ENCODE data around the gene CLEC4M. TPM values are rescaled to one million over a fixed set of nuclear protein-coding genes. Genes with fewer than 3 reads are reported as not detected.

CLEC4M gene
- total and polyA plus RNA-seq, 2 experiments from 2014 or later: not detected

DNA sequence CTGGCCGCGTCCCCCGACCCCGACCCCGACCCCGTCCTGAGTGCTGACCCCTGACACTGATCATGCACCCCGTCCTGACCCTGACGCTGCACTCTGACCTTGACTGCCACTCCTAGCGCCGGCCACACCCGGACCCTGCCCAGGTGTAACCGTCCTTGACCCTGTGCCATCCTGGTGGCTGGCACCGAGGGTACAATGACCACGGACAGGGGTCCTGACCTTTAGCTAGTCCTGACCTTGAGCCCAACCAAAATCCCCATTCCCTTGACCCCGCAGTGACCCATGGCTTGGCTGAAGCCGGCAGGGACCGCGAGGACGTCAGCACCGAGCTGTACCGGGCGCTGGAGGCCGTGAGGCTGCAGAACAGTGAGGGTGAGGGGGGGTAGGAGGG is 25.9 kb downstream of the CLEC4M start:
- H3K27me3 Mint-ChIP-seq (ENCODE audit: insufficient read depth, low read depth, poor library complexity): peaks cover 36% of the 10 kb centered on the region
- Histone ChIP-seq H3K9me2 (ENCODE audit: insufficient read depth) (no peaks in the 10 kb centered on the region), H3K4me2 (peak overlapping the region; percentile 91), H3F3A (replicated peaks; ENCODE audit: low read depth) (0 out of 2 replicates have a peak, but pooled peaks cover 3% of the 10 kb centered on the region), H3K27ac (ENCODE audit: low read depth) (no peak overlapping the region), H2AFZ (peak overlapping the region; percentile 91), H3K79me2 (replicated peaks; ENCODE audit: insufficient read depth) (no peaks in the 10 kb centered on the region), H3K27me3 (ENCODE audit: insufficient read depth) (peaks cover 51% of the 10 kb centered on the region), H4K20me1 (replicated peaks; ENCODE audit: insufficient read depth) (no peaks in the 10 kb centered on the region), H3K4me3 (peak overlapping the region; percentile 75), H3K4me1 (ENCODE audit: insufficient read depth) (peaks cover 3% of the 10 kb centered on the region; the same call in 1 of the 2 replicates), H3K36me3 (ENCODE audit: insufficient read depth) (no peaks in the 10 kb centered on the region)
- peak; percentile 26 for TF ChIP-seq EZH2 (IDR thresholded peaks at IDR 0.05; ENCODE audit: low read depth, unreplicated experiment)
- TF ChIP-seq, protein P1, sequence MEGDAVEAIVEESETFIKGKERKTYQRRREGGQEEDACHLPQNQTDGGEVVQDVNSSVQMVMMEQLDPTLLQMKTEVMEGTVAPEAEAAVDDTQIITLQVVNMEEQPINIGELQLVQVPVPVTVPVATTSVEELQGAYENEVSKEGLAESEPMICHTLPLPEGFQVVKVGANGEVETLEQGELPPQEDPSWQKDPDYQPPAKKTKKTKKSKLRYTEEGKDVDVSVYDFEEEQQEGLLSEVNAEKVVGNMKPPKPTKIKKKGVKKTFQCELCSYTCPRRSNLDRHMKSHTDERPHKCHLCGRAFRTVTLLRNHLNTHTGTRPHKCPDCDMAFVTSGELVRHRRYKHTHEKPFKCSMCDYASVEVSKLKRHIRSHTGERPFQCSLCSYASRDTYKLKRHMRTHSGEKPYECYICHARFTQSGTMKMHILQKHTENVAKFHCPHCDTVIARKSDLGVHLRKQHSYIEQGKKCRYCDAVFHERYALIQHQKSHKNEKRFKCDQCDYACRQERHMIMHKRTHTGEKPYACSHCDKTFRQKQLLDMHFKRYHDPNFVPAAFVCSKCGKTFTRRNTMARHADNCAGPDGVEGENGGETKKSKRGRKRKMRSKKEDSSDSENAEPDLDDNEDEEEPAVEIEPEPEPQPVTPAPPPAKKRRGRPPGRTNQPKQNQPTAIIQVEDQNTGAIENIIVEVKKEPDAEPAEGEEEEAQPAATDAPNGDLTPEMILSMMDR (conservative IDR thresholded peaks at IDR 0.05; ENCODE audit: low read depth in 2 of 2): no peak
- peak; percentile 24 for ATAC-seq
- peaks cover 4% of the 10 kb centered on the region for H3K9me3 Mint-ChIP-seq
- peaks cover 11% of the 10 kb centered on the region for H3K4me1 Mint-ChIP-seq
- DNase-seq (ENCODE audit: low spot score): no peak
- peak overlapping the region; percentile 78 for H3K4me3 Mint-ChIP-seq
- H3K27ac Mint-ChIP-seq: no peak overlapping the region
- H3K36me3 Mint-ChIP-seq (ENCODE audit: low read depth): 0 out of 3 replicates have a peak, but pooled peaks cover 3% of the 10 kb centered on the region

DNA sequence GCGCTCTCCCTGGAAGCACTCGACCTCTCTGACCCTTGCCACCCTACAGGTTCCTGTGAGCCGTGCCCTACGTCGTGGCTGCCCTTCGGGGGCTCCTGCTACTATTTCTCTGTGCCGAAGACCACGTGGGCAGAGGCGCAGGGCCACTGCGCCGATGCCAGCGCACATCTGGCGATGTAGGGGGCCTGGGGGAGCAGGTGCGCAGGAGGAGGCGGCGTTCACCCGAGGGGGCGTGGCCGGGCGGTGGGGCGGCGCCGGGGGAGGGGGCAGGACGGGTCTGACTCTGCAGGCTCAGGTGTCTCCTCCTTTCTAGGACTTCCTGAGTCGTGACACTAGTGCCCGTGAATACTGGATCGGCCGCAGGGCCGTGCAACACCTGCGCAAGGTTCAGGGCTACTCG is 26.4 kb downstream of the CLEC4M start:
- ATAC-seq (peak; percentile 62), DNase-seq (ENCODE audit: low spot score) (peak; percentile 79)
- H3K27me3 Mint-ChIP-seq (ENCODE audit: insufficient read depth, low read depth, poor library complexity): peaks cover 36% of the 10 kb centered on the region
- Histone ChIP-seq H3K79me2 (replicated peaks; ENCODE audit: insufficient read depth) (no peaks in the 10 kb centered on the region), H3K27me3 (ENCODE audit: insufficient read depth) (peaks cover 49% of the 10 kb centered on the region), H3K4me2 (peak overlapping the region; percentile 91), H3K36me3 (ENCODE audit: insufficient read depth) (no peaks in the 10 kb centered on the region), H3K27ac (ENCODE audit: low read depth) (no peak overlapping the region), H3K9me2 (ENCODE audit: insufficient read depth) (no peaks in the 10 kb centered on the region), H3F3A (replicated peaks; ENCODE audit: low read depth) (0 out of 2 replicates have a peak, but pooled peaks cover 3% of the 10 kb centered on the region), H4K20me1 (replicated peaks; ENCODE audit: insufficient read depth) (no peaks in the 10 kb centered on the region), H3K4me1 (ENCODE audit: insufficient read depth) (peaks cover 3% of the 10 kb centered on the region; the same call in 1 of the 2 replicates), H2AFZ (peak overlapping the region; percentile 91), H3K4me3 (peak overlapping the region; percentile 75)
- H3K4me3 Mint-ChIP-seq: peak overlapping the region; percentile 78
- 0 out of 3 replicates have a peak, but pooled peaks cover 3% of the 10 kb centered on the region for H3K36me3 Mint-ChIP-seq (ENCODE audit: low read depth)
- H3K27ac Mint-ChIP-seq: no peak overlapping the region
- TF ChIP-seq POLR2AphosphoS5 (IDR thresholded peaks at IDR 0.05; ENCODE audit: low read depth) (peak; percentile 29; the same call in 1 of the 2 replicates), CREB1 (CRISPR knock-in tag; IDR thresholded peaks at IDR 0.05; ENCODE audit: low read depth) (0 out of 2 replicates have a peak, but pooled peaks have one; percentile 7)
- TF ChIP-seq, protein P2, sequence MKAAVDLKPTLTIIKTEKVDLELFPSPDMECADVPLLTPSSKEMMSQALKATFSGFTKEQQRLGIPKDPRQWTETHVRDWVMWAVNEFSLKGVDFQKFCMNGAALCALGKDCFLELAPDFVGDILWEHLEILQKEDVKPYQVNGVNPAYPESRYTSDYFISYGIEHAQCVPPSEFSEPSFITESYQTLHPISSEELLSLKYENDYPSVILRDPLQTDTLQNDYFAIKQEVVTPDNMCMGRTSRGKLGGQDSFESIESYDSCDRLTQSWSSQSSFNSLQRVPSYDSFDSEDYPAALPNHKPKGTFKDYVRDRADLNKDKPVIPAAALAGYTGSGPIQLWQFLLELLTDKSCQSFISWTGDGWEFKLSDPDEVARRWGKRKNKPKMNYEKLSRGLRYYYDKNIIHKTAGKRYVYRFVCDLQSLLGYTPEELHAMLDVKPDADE (IDR thresholded peaks at IDR 0.05): no peak
- H3K4me1 Mint-ChIP-seq: peaks cover 8% of the 10 kb centered on the region
- peaks cover 4% of the 10 kb centered on the region for H3K9me3 Mint-ChIP-seq

DNA sequence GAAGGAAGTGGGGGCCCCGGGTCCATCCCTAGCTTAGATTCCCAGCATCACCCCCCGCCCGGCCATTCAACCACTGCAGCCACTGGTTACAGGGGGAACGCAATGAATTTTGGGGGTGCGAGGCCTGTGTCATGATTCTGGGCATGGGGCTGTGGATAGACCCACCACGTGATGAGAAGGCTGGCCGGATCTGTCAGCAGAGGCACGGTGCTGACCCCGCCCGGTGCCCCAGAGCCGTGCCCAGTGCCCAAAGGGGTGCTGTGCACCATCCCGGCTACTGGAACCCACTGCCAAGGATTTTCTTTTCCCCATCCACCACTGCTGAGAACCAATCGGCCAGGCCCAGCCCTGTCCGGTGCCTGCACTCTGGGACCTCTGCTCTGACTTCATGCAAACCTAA is 27.4 kb downstream of the CLEC4M start:
- Histone ChIP-seq H3K27ac (ENCODE audit: low read depth) (no peak overlapping the region), H3K4me2 (no peak overlapping the region), H3K36me3 (ENCODE audit: insufficient read depth) (no peaks in the 10 kb centered on the region), H3K4me1 (ENCODE audit: insufficient read depth) (peaks cover 3% of the 10 kb centered on the region; the same call in 1 of the 2 replicates), H3K9me2 (ENCODE audit: insufficient read depth) (no peaks in the 10 kb centered on the region), H3K4me3 (no peak overlapping the region), H2AFZ (no peak overlapping the region), H3K79me2 (replicated peaks; ENCODE audit: insufficient read depth) (no peaks in the 10 kb centered on the region), H3K27me3 (ENCODE audit: insufficient read depth) (peaks cover 45% of the 10 kb centered on the region), H3F3A (replicated peaks; ENCODE audit: low read depth) (0 out of 2 replicates have a peak, but pooled peaks cover 3% of the 10 kb centered on the region), H4K20me1 (replicated peaks; ENCODE audit: insufficient read depth) (no peaks in the 10 kb centered on the region)
- DNase-seq (ENCODE audit: low spot score): no peak
- peaks cover 8% of the 10 kb centered on the region for H3K4me1 Mint-ChIP-seq
- no peak for ATAC-seq
- H3K9me3 Mint-ChIP-seq: peaks cover 4% of the 10 kb centered on the region
- no peak overlapping the region; the same call in 2 of the 3 replicates for H3K4me3 Mint-ChIP-seq
- H3K27ac Mint-ChIP-seq: no peak overlapping the region
- 0 out of 3 replicates have a peak, but pooled peaks cover 3% of the 10 kb centered on the region for H3K36me3 Mint-ChIP-seq (ENCODE audit: low read depth)
- H3K27me3 Mint-ChIP-seq (ENCODE audit: insufficient read depth, low read depth, poor library complexity): peaks cover 31% of the 10 kb centered on the region
- no peak for TF ChIP-seq JUNB (IDR thresholded peaks at IDR 0.05; ENCODE audit: unreplicated experiment)
- TF ChIP-seq, protein P2 (IDR thresholded peaks at IDR 0.05): no peak
- TF ChIP-seq EZH2 (IDR thresholded peaks at IDR 0.05; ENCODE audit: low read depth, unreplicated experiment): no peak
- no peak for TF ChIP-seq ZNF331 (CRISPR knock-in tag; IDR thresholded peaks at IDR 0.05; ENCODE audit: low read depth)

Measured in GM23338 (cell line).